IMR-90 (cell line): ENCODE measurements around the gene RAVER1. TPM values are rescaled to one million over a fixed set of nuclear protein-coding genes. Genes with fewer than 3 reads are reported as not detected.

Experiments used
- ATAC-seq: fragments of 200-7000 bp; cut with Tn5 transposase; 2 replicates; pipeline ENCODE4 v1.9.1; 2020; ENCODE audit warnings: low read depth, mild to moderate bottlenecking, moderate library complexity
- BruUV-seq: library from RNA; stranded (reverse); fragments of 400-500 nt; replicated peaks from 2 replicates; lab custom pipeline; 2021; lab: Mats Ljungman, UMichigan
- CTCF ChIA-PET: fragments of 300-600 bp; formaldehyde crosslinking; extraction: SDS; loops from one replicate; lab custom pipeline; 2021; ENCODE audit warnings: antibody characterized with exemption; lab: Yijun Ruan, JAX
- POLR2A ChIA-PET: fragments of 300-600 bp; sonication (Branson Sonifier 250); formaldehyde crosslinking; loops from one replicate; lab custom pipeline; 2022; ENCODE audit warnings: antibody characterized with exemption; ENCODE audit not compliant: unreplicated experiment; lab: Charles Lee
- DNase-seq: peaks from one replicate; pipeline ENCODE4 v3.0.0; 2013
- H2AFZ ChIP-seq: replicated peaks from 2 replicates; pipeline ENCODE3; 2013; ENCODE audit warnings: low read length, mild to moderate bottlenecking; ENCODE audit not compliant: poor library complexity
- H2AK5ac ChIP-seq: 2 replicates; pipeline ENCODE4 v1.6.1; 2013; ENCODE audit warnings: low read depth, low read length, inconsistent platforms
- H2AK9ac ChIP-seq: replicated peaks from 2 replicates; pipeline ENCODE3; 2013; ENCODE audit warnings: mild to moderate bottlenecking, low read depth, low read length, moderate library complexity; ENCODE audit not compliant: poor library complexity
- H2BK120ac ChIP-seq: 2 replicates; pipeline ENCODE4 v1.6.1; 2013; ENCODE audit warnings: low read depth, low read length, inconsistent platforms
- H2BK15ac ChIP-seq: 3 replicates; pipeline ENCODE4 v1.6.1; 2013; ENCODE audit warnings: low read depth, low read length, inconsistent platforms
- H2BK20ac ChIP-seq: 2 replicates; pipeline ENCODE4 v1.6.1; 2013; ENCODE audit warnings: low read depth, mild to moderate bottlenecking, inconsistent platforms, low read length, moderate library complexity
- H2BK5ac ChIP-seq: 2 replicates; pipeline ENCODE4 v1.6.1; 2013; ENCODE audit warnings: mild to moderate bottlenecking, low read depth, low read length, inconsistent platforms; ENCODE audit not compliant: poor library complexity, severe bottlenecking
- H3K14ac ChIP-seq: replicated peaks from 2 replicates; pipeline ENCODE4 v1.6.1; 2013; ENCODE audit warnings: low read depth, low read length, inconsistent platforms
- H3K18ac ChIP-seq: 2 replicates; pipeline ENCODE4 v1.6.1; 2013; ENCODE audit warnings: low read depth, low read length, control low read depth
- H3K23ac ChIP-seq: 2 replicates; pipeline ENCODE4 v1.6.1; 2013; ENCODE audit warnings: low read depth, low read length, inconsistent platforms
- H3K27ac ChIP-seq: 2 replicates; pipeline ENCODE4 v1.5.1; 2013; ENCODE audit warnings: mild to moderate bottlenecking, control low read depth, low read length; ENCODE audit not compliant: insufficient read depth
- H3K27me3 ChIP-seq: 2 replicates; pipeline ENCODE4 v1.6.1; 2013; ENCODE audit warnings: low read length; ENCODE audit not compliant: control insufficient read depth, insufficient read depth
- H3K36me3 ChIP-seq: 2 replicates; pipeline ENCODE4 v1.6.1; 2013; ENCODE audit warnings: low read length, mixed read lengths; ENCODE audit not compliant: control insufficient read depth, insufficient read depth
- H3K4ac ChIP-seq: 2 replicates; pipeline ENCODE4 v1.6.1; 2013; ENCODE audit warnings: low read depth, low read length, inconsistent platforms
- H3K4me1 ChIP-seq: 2 replicates; pipeline ENCODE4 v1.6.1; 2013; ENCODE audit warnings: low read length, mixed read lengths; ENCODE audit not compliant: control insufficient read depth, insufficient read depth
- H3K4me2 ChIP-seq: 2 replicates; pipeline ENCODE4 v1.6.1; 2013; ENCODE audit warnings: low read depth, mild to moderate bottlenecking, control low read depth, low read length, moderate library complexity
- H3K4me3 ChIP-seq: 2 replicates; pipeline ENCODE4 v1.5.1; 2013; ENCODE audit warnings: low read depth, mild to moderate bottlenecking, control low read depth, low read length, moderate library complexity; ENCODE audit not compliant: insufficient read depth
- H3K56ac ChIP-seq: 2 replicates; pipeline ENCODE4 v1.6.1; 2013; ENCODE audit warnings: low read length, inconsistent platforms; ENCODE audit not compliant: insufficient read depth; ENCODE audit errors: extremely low read depth
- H3K79me1 ChIP-seq, 2 experiments: 2 replicates each; pipeline ENCODE4 v1.6.1; 2013; ENCODE audit warnings: low read length in 2 of 2, inconsistent platforms in 1 of 2, low read depth in 1 of 2
- H3K9ac ChIP-seq: 2 replicates; pipeline ENCODE4 v1.6.1; 2013; ENCODE audit warnings: low read depth, low read length, control low read depth
- H3K9me1 ChIP-seq: 2 replicates; pipeline ENCODE4 v1.6.1; 2013; ENCODE audit warnings: low read length, inconsistent platforms; ENCODE audit not compliant: insufficient read depth
- H3K9me3 ChIP-seq: 2 replicates; pipeline ENCODE4 v1.6.1; 2013; ENCODE audit warnings: low read length; ENCODE audit not compliant: control insufficient read depth, insufficient read depth
- H4K20me1 ChIP-seq: 2 replicates; pipeline ENCODE4 v1.6.1; 2013; ENCODE audit warnings: low read length, inconsistent platforms; ENCODE audit not compliant: insufficient read depth
- H4K5ac ChIP-seq: 2 replicates; pipeline ENCODE4 v1.6.1; 2013; ENCODE audit warnings: mild to moderate bottlenecking, low read depth, low read length, control low read depth
- H4K8ac ChIP-seq, 2 experiments: 2 replicates each; pipeline ENCODE4 v1.6.1; 2013; ENCODE audit warnings: low read depth in 2 of 2, low read length in 2 of 2, control low read depth in 1 of 2, inconsistent platforms in 1 of 2
- H4K91ac ChIP-seq: 2 replicates; pipeline ENCODE4 v1.6.1; 2013; ENCODE audit warnings: low read depth, low read length, inconsistent platforms; ENCODE audit not compliant: insufficient read depth
- BHLHE40 ChIP-seq: fragments of 150-350 bp; IDR thresholded peaks from 2 replicates; pipeline ENCODE4 v1.6.1; 2016; ENCODE audit warnings: mild to moderate bottlenecking, low read depth, low read length
- FOS ChIP-seq: fragments of 150-350 bp; IDR thresholded peaks from 2 replicates; pipeline ENCODE4 v1.6.1; 2016; ENCODE audit warnings: low read depth, low read length
- MAFK ChIP-seq: IDR thresholded peaks from 2 replicates; pipeline ENCODE4 v1.6.1; 2012; ENCODE audit warnings: low read depth, low read length, improper control_type of control experiment
- MAZ ChIP-seq: IDR thresholded peaks from 2 replicates; pipeline ENCODE4 v1.6.1; 2012; ENCODE audit warnings: low read depth, mild to moderate bottlenecking, low read length, improper control_type of control experiment, moderate library complexity, borderline replicate concordance
- MXI1 ChIP-seq: IDR thresholded peaks from 2 replicates; pipeline ENCODE4 v1.6.1; 2012; ENCODE audit warnings: low read depth, mild to moderate bottlenecking, low read length, moderate library complexity, borderline replicate concordance
- RFX5 ChIP-seq: IDR thresholded peaks from 2 replicates; pipeline ENCODE4 v1.8.0; 2012; ENCODE audit warnings: low read depth, mild to moderate bottlenecking, low read length, moderate library complexity
- WGBS, 2 experiments: methylation state at CpG; one replicate each; pipeline versions ENCODE4 v1.1.5 to v1.1.7; 2013; ENCODE audit warnings: missing lambda C conversion rate in 2 of 2; ENCODE audit not compliant: insufficient read length in 1 of 2; ENCODE audit errors: extremely low coverage in 2 of 2; 5-methylcytosine and 5-hydroxymethylcytosine counted together
- dilution Hi-C: fragments of 300-500 bp; cut with HindIII; formaldehyde crosslinking; loops from one replicate; pipeline ENCODE4 v1.14.3; 2018; ENCODE audit warnings: low sequenced_read_pairs; ENCODE audit not compliant: unreplicated experiment
- in situ Hi-C: fragments of 300-500 bp; cut with MboI; formaldehyde crosslinking; loops from 3 replicates; pipeline ENCODE4 v1.14.3; 2019; ENCODE audit warnings: low sequenced_read_pairs, inconsistent platforms, mixed read lengths
- intact Hi-C: fragments of 100-400 bp; cut with micrococcal nuclease; formaldehyde crosslinking; loops from 2 replicates; pipeline ENCODE4 v1.10.0; 2022
- polyA plus RNA-seq, 3 experiments: library from polyadenylated mRNA; depleted of rRNA; stranded (reverse); fragments of >200 nt; gene quantifications; 2 replicates each; pipeline ENCODE4 v1.2.3, GENCODE V29; 2012; ENCODE audit warnings: low replicate concordance in 1 of 3
- total RNA-seq: library from RNA; depleted of rRNA; stranded (reverse); fragments of >200 nt; gene quantifications from 2 replicates; pipeline ENCODE4 v1.2.3, GENCODE V29; 2012

The RAVER1 gene
- total and polyA plus RNA-seq, 2 of the 4 experiments (the other 2 are of a cell fraction), result 2.7 to 18.1 TPM

DNA sequence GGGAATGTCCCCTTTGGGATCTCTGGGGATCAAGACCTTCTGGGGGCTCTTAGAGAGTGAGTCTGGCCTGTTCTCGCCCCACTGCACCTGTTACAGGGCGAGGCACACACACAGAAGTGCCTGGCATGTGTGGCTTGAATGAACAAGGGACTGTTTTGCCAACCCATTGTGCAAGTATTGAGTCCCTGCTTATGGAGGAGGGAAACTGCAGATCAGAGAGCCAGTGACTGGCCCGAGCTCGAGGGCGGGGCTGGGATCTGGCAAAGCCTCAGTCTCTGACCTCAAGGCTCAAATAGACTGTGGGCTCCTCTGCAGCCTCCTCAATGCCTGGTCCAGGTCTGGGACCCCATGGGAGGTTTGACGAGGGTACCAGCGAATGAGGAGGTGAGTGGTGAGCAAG is 5.5 kb downstream of the RAVER1 start:
- BruUV-seq, result no TSS peak
- Histone ChIP-seq H4K91ac (no peak overlapping the region), H3K56ac (no peak overlapping the region), H3K27ac (no peak overlapping the region), H3K4me1 (peaks cover 5% of the 10 kb centered on the region; the same call in 1 of the 2 replicates), H3K23ac (no peak overlapping the region), H2BK5ac (no peak overlapping the region), H3K9me1 (no peaks in the 10 kb centered on the region; the same call in 1 of the 2 replicates), H3K14ac (no peak overlapping the region), H2BK120ac (no peak overlapping the region), H3K27me3 (no peaks in the 10 kb centered on the region), H2AFZ (no peak overlapping the region), H4K8ac (no peak overlapping the region), H2BK15ac (no peak overlapping the region), H2AK9ac (no peak overlapping the region), H3K4ac (no peak overlapping the region), H2AK5ac (no peak overlapping the region), H3K4me3 (no peak overlapping the region), H3K9ac (no peak overlapping the region), H4K5ac (no peak overlapping the region), H4K20me1 (peaks cover 27% of the 10 kb centered on the region), H3K18ac (no peak overlapping the region), H2BK20ac (no peak overlapping the region), H3K79me1 (peaks cover 26 to 52% of the 10 kb centered on the region in 2 experiments; a peak in 3 of 4 replicates), H3K36me3 (peaks cover 67% of the 10 kb centered on the region), H3K4me2 (no peak overlapping the region), H3K9me3 (no peaks in the 10 kb centered on the region)
- dilution Hi-C loops, result no loop called here
- in situ Hi-C loops, result no loop called here
- ChIA-PET CTCF (no interaction called here), POLR2A (no interaction called here)
- DNase-seq (no peak), ATAC-seq (no peak)
- intact Hi-C loops, result no loop called here
- TF ChIP-seq MAZ, result no peak
- no peak for TF ChIP-seq RFX5
- no peak for TF ChIP-seq FOS
- no peak for TF ChIP-seq MXI1
- no peak for TF ChIP-seq BHLHE40
- no peak for TF ChIP-seq MAFK
- WGBS, 2 experiments, result 94% methylated on average over 5 of the region's 7 CpGs; no CpG with 5 or more reads in 1 of the 2 experiments
